HepG2 (cell line): ENCODE measurements around the gene FOXD3. TPM values are rescaled to one million over a fixed set of nuclear protein-coding genes. Genes with fewer than 3 reads are reported as not detected.
A peak's percentile ranks its signal among the peaks of the same experiment; 100 is the strongest.

Experiments used
- ATAC-seq: fragments of 200-7000 bp; cut with Tn5 transposase; 3 replicates; pipeline ENCODE4 v1.9.1; 2020; ENCODE audit warnings: mild to moderate bottlenecking, moderate library complexity
- BruUV-seq: library from RNA; stranded (reverse); fragments of 400-500 nt; replicated peaks from 2 replicates; lab custom pipeline; 2021; lab: Mats Ljungman, UMichigan
- CTCF ChIA-PET: fragments of 300-600 bp; formaldehyde crosslinking; extraction: SDS; loops from one replicate; lab custom pipeline; 2021; ENCODE audit warnings: low total read pairs, inconsistent platforms, low intra/inter-chr PET ratio; lab: Yijun Ruan, JAX
- POLR2A ChIA-PET: fragments of 350-600 bp; sonication (Branson Sonifier 250); formaldehyde crosslinking; loops from one replicate; lab custom pipeline; 2020; ENCODE audit warnings: antibody characterized with exemption, inconsistent platforms; lab: Yijun Ruan, JAX
- DNase-seq: peaks from one replicate; pipeline ENCODE4 v3.0.0-alpha.2; 2015; ENCODE audit warnings: low spot score
- FAIRE-seq: peaks from 3 replicates; lab custom pipeline; 2011; peaks lifted over from hg19 to GRCh38; lab: Jason Lieb, UNC
- H2AFZ ChIP-seq: one replicate; pipeline ENCODE4 v1.6.1; 2011; ENCODE audit warnings: low read length, inconsistent platforms
- H3K27ac ChIP-seq: fragments of 300-600 bp; 3 replicates; pipeline ENCODE4 v1.8.0; 2011; ENCODE audit warnings: mixed run types, mild to moderate bottlenecking, mixed read lengths, low read length, inconsistent platforms; ENCODE audit not compliant: insufficient read depth; ENCODE audit errors: extremely low read length
- H3K27me3 ChIP-seq, 2 experiments: fragments of 200-600 bp in 1 of 2; 2 replicates in 1 of 2; 3 replicates in 1 of 2; pipeline versions ENCODE4 v1.6.0 to v1.8.0; 2011; ENCODE audit warnings: low read length in 2 of 2, mild to moderate bottlenecking in 2 of 2, moderate library complexity in 2 of 2, inconsistent platforms in 1 of 2; ENCODE audit not compliant: insufficient read depth in 2 of 2, control insufficient read depth in 1 of 2
- H3K36me3 ChIP-seq, 2 experiments: fragments of 200-600 bp in 1 of 2; replicated peaks in 1 of 2; 2 replicates in 1 of 2; 3 replicates in 1 of 2; pipeline versions ENCODE4 v1.5.1 to v1.8.0; 2011; ENCODE audit warnings: low read length in 2 of 2, inconsistent platforms in 1 of 2; ENCODE audit not compliant: insufficient read depth in 2 of 2, control insufficient read depth in 1 of 2
- H3K4me1 ChIP-seq: 2 replicates; pipeline ENCODE4 v1.5.1; 2012; ENCODE audit warnings: low read length, inconsistent platforms; ENCODE audit not compliant: insufficient read depth
- H3K4me2 ChIP-seq: 2 replicates; pipeline ENCODE4 v1.6.0; 2011; ENCODE audit warnings: low read depth, low read length, inconsistent platforms
- H3K4me3 ChIP-seq, 3 experiments: fragments of 200-600 bp in 1 of 3; sonication (generic), shearing (Covaris generic) in 1 of 3; replicated peaks in 1 of 3; 2 replicates each; pipeline ENCODE4 v1.5.1; 2011 to 2016; ENCODE audit warnings: low read length in 3 of 3, inconsistent platforms in 2 of 3, low read depth in 2 of 3, mild to moderate bottlenecking in 2 of 3, control low read depth in 1 of 3, mixed read lengths in 1 of 3; ENCODE audit not compliant: insufficient read depth in 1 of 3
- H3K79me2 ChIP-seq: one replicate; pipeline ENCODE4 v1.6.1; 2011; ENCODE audit warnings: low read length, inconsistent platforms; ENCODE audit not compliant: insufficient read depth
- H3K9ac ChIP-seq: 2 replicates; pipeline ENCODE4 v1.6.0; 2011; ENCODE audit warnings: mild to moderate bottlenecking, low read depth, low read length, inconsistent platforms; ENCODE audit not compliant: insufficient read depth
- H3K9me3 ChIP-seq: 2 replicates; pipeline ENCODE4 v1.5.1; 2012; ENCODE audit warnings: mild to moderate bottlenecking, low read length
- H4K20me1 ChIP-seq: 2 replicates; pipeline ENCODE4 v1.6.0; 2011; ENCODE audit warnings: inconsistent platforms, mild to moderate bottlenecking, low read length, moderate library complexity; ENCODE audit not compliant: insufficient read depth
- AGO2 ChIP-seq: fragments of 200-400 bp; formaldehyde crosslinking; optimal IDR thresholded peaks from 2 replicates; pipeline ENCODE3; 2017; ENCODE audit warnings: mild to moderate bottlenecking, low read depth, low read length, moderate library complexity
- MAFF ChIP-seq: IDR thresholded peaks from 2 replicates; pipeline ENCODE4 v1.6.1; 2011; ENCODE audit warnings: low read depth, low read length, improper control_type of control experiment
- MAFK ChIP-seq, 2 experiments: IDR thresholded peaks in 1 of 2; conservative IDR thresholded peaks in 1 of 2; 2 replicates each; pipeline ENCODE4 v1.6.1; 2011; ENCODE audit warnings: improper control_type of control experiment in 2 of 2, low read length in 2 of 2
- RAD21 ChIP-seq: fragments of 450-650 bp; formaldehyde crosslinking; IDR thresholded peaks from 2 replicates; pipeline ENCODE4 v1.5.0; 2020; ENCODE audit warnings: mild to moderate bottlenecking
- ZZZ3 ChIP-seq: sonication (generic); formaldehyde crosslinking; IDR thresholded peaks from 2 replicates; pipeline ENCODE4 v1.4.0; 2020; ENCODE audit warnings: missing genetic modification reagents, mild to moderate bottlenecking, borderline replicate concordance
- WGBS: methylation state at CpG from one replicate; pipeline ENCODE4 v1.1.6; 2017; ENCODE audit warnings: low lambda C conversion rate; 5-methylcytosine and 5-hydroxymethylcytosine counted together
- in situ Hi-C: cut with HindIII; loops from 2 replicates; pipeline ENCODE4 v1.10.0; 2017; ENCODE audit warnings: low pct_unique_long_range_greater_than_20kb; ENCODE audit not compliant: extremely low pct_ligation_motif_present
- intact Hi-C: fragments of 100-400 bp; cut with micrococcal nuclease; formaldehyde crosslinking; loops from one replicate; pipeline ENCODE4 v1.10.0; 2022; ENCODE audit not compliant: unreplicated experiment
- polyA plus RNA-seq, 8 experiments: library from polyadenylated mRNA; depleted of rRNA in 3 of 8; stranded (reverse) in 7 of 8; unstranded in 1 of 8; fragments of >200 nt; fragmentation: Illumina TruSeq in 4 of 8; extraction: Trizol in 4 of 8; gene quantifications; 2 replicates each; pipeline versions ENCODE4 v1.2.1 to v1.2.3, GENCODE V29; 2011 to 2016; ENCODE audit warnings: low read depth in 4 of 8, missing spikeins in 1 of 8, mixed read lengths in 1 of 8; ENCODE audit not compliant: insufficient read depth in 1 of 8
- total RNA-seq, 5 experiments: library from RNA; depleted of rRNA; stranded (reverse); fragments of >200 nt; fragmentation: Illumina TruSeq; extraction: Trizol; gene quantifications; 2 replicates each; pipeline ENCODE4 v1.2.3, GENCODE V29; 2016; ENCODE audit warnings: low read depth in 1 of 5

The FOXD3 gene
- total and polyA plus RNA-seq, 2 of the 13 experiments (the other 11 are each of a cell fraction or from before 2014, with no cell fraction given): not detected

GRCh38 chr1:63272811-63273210 lies 49.6 kb upstream of the FOXD3 start:
- no peak overlapping the region for H3K4me3 ChIP-seq
- CTCF ChIA-PET: no interaction called here
- H3K9me3 ChIP-seq: no peaks in the 10 kb centered on the region
- peaks cover 6% of the 10 kb centered on the region for H3K4me1 ChIP-seq
- no peaks in the 10 kb centered on the region for H3K36me3 ChIP-seq
- in situ Hi-C loops: no loop called here
- no peaks in the 10 kb centered on the region for H3K27me3 ChIP-seq
- no peak for FAIRE-seq
- no peaks in the 10 kb centered on the region for H3K79me2 ChIP-seq
- no peak overlapping the region for H3K9ac ChIP-seq
- WGBS: 31% methylated on average over 2 of the region's 2 CpGs
- H3K4me2 ChIP-seq: no peak overlapping the region
- no peak overlapping the region for H3K27ac ChIP-seq
- DNase-seq: no peak
- no peak overlapping the region for H2AFZ ChIP-seq
- intact Hi-C loops: no loop called here
- no TSS peak for BruUV-seq
- TF ChIP-seq MAFK (conservative IDR thresholded peaks at IDR 0.05 in 1 of 2, IDR thresholded peaks at IDR 0.05 in 1 of 2; ENCODE audit: low read length in 2 of 2) (peak; percentile 57 to 78), ZZZ3 (CRISPR knock-in tag) (no peak), MAFF (peak; percentile 51; the same call in 1 of the 2 replicates)
- TF ChIP-seq, all 625 proteins: peak for 2
- no peak for ATAC-seq
- no peaks in the 10 kb centered on the region for H4K20me1 ChIP-seq
- POLR2A ChIA-PET: no interaction called here

GRCh38 chr1:63274371-63274770 lies 48.0 kb upstream of the FOXD3 start:
- H3K27me3 ChIP-seq: no peaks in the 10 kb centered on the region
- H3K4me3 ChIP-seq: no peak overlapping the region
- no peak overlapping the region for H3K9ac ChIP-seq
- ChIA-PET CTCF (no interaction called here), POLR2A (no interaction called here)
- H3K4me1 ChIP-seq: peaks cover 9% of the 10 kb centered on the region
- no peak for TF ChIP-seq AGO2
- peak; percentile 87 for TF ChIP-seq MAFF
- peak; percentile 80 to 91 for TF ChIP-seq MAFK (conservative IDR thresholded peaks at IDR 0.05 in 1 of 2, IDR thresholded peaks at IDR 0.05 in 1 of 2; ENCODE audit: low read length in 2 of 2)
- no peak for TF ChIP-seq RAD21
- BruUV-seq: no TSS peak
- H3K36me3 ChIP-seq: no peaks in the 10 kb centered on the region
- no peak for DNase-seq
- ATAC-seq: no peak
- no peak overlapping the region for H3K27ac ChIP-seq
- H2AFZ ChIP-seq: no peak overlapping the region
- intact Hi-C loops: no loop called here
- no peak for FAIRE-seq
- no peaks in the 10 kb centered on the region for H3K79me2 ChIP-seq
- H3K4me2 ChIP-seq: no peak overlapping the region
- no peaks in the 10 kb centered on the region for H3K9me3 ChIP-seq
- in situ Hi-C loops: no loop called here
- H4K20me1 ChIP-seq: no peaks in the 10 kb centered on the region
